ENCODE data around the gene SLC5A5.

GRCh38 chr19:17836530-17836929, 35.2 kb upstream of the SLC5A5 start:
- TF ChIP-seq CTCF (conservative IDR thresholded peaks at IDR 0.05; ENCODE audit: low read length) (no peak), EZH2phosphoT487 (IDR thresholded peaks at IDR 0.05; ENCODE audit: borderline replicate concordance) (no peak)
